Activated naive CD8-positive, alpha-beta T cell treated with anti-CD3 and anti-CD28 coated beads for 36 hours (primary cell): Measurements from ENCODE around the gene ZFP36L2. TPM values are rescaled to one million over a fixed set of nuclear protein-coding genes. Genes with fewer than 3 reads are reported as not detected.
A peak's percentile ranks its signal among the peaks of the same experiment; 100 is the strongest.

ENCODE experiments used
- DNase-seq: peaks from one replicate; pipeline ENCODE4 v3.0.0; 2021
- H3K27ac Mint-ChIP-seq: one replicate; pipeline ENCODE4 v1.8.0; 2022; ENCODE audit warnings: mild to moderate bottlenecking, moderate library complexity, mixed read lengths
- H3K27me3 Mint-ChIP-seq: one replicate; pipeline ENCODE4 v1.8.0; 2022; ENCODE audit warnings: mild to moderate bottlenecking, mixed read lengths
- H3K36me3 Mint-ChIP-seq: one replicate; pipeline ENCODE4 v1.8.0; 2021; ENCODE audit warnings: mild to moderate bottlenecking, mixed read lengths
- H3K4me1 Mint-ChIP-seq: one replicate; pipeline ENCODE4 v1.8.0; 2021; ENCODE audit warnings: mixed read lengths
- H3K4me3 Mint-ChIP-seq: one replicate; pipeline ENCODE4 v1.8.0; 2022; ENCODE audit warnings: mild to moderate bottlenecking, moderate library complexity, mixed read lengths
- H3K9me3 Mint-ChIP-seq: one replicate; pipeline ENCODE4 v1.8.0; 2022; ENCODE audit warnings: mixed read lengths
- total RNA-seq, 2 experiments: library from RNA; stranded (reverse); gene quantifications; one replicate each; pipeline ENCODE4 v1.2.3, GENCODE V29; 2021

The ZFP36L2 gene
- total RNA-seq, 2 experiments from 2014 or later = 58.2 to 58.4 TPM

GRCh38 chr2:43230951-43231827, 4.8 kb upstream of the ZFP36L2 start:
- Mint-ChIP-seq H3K9me3 (no peaks in the 10 kb centered on the region), H3K27me3 (no peaks in the 10 kb centered on the region), H3K36me3 (peaks cover 6% of the 10 kb centered on the region), H3K4me1 (peaks cover 29% of the 10 kb centered on the region), H3K4me3 (no peak overlapping the region), H3K27ac (no peak overlapping the region)
- DNase-seq = no peak

DNA sequence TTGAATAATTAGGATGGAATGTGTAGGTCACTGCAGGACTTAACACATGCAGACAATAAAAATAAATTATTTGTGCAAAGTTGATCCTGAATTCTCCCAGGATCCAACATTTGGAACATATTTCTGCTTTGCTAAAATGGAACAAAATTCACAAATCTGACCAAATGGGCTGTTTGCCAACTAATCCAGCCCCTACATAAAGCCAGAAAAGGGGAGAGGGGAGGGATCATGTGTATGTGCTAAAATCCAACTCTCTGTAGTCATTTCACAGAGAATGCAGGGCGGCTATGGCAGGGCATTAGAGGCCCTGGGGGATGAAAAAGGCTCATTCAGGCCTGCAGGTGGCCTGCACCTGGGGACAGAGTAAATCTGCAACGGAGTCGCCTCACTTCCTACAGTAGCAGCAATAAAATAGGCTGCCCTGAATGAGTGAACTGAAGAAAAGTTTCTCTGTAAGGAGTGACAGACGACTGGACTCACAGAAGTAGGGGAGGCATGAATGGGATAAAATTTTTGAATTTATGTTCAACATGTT, 4.0 kb upstream of the ZFP36L2 start:
- no peak overlapping the region for H3K4me3 Mint-ChIP-seq
- DNase-seq = no peak
- H3K4me1 Mint-ChIP-seq = peaks cover 29% of the 10 kb centered on the region
- H3K36me3 Mint-ChIP-seq = peaks cover 6% of the 10 kb centered on the region
- H3K27ac Mint-ChIP-seq = no peak overlapping the region
- H3K27me3 Mint-ChIP-seq = no peaks in the 10 kb centered on the region
- no peaks in the 10 kb centered on the region for H3K9me3 Mint-ChIP-seq

DNA sequence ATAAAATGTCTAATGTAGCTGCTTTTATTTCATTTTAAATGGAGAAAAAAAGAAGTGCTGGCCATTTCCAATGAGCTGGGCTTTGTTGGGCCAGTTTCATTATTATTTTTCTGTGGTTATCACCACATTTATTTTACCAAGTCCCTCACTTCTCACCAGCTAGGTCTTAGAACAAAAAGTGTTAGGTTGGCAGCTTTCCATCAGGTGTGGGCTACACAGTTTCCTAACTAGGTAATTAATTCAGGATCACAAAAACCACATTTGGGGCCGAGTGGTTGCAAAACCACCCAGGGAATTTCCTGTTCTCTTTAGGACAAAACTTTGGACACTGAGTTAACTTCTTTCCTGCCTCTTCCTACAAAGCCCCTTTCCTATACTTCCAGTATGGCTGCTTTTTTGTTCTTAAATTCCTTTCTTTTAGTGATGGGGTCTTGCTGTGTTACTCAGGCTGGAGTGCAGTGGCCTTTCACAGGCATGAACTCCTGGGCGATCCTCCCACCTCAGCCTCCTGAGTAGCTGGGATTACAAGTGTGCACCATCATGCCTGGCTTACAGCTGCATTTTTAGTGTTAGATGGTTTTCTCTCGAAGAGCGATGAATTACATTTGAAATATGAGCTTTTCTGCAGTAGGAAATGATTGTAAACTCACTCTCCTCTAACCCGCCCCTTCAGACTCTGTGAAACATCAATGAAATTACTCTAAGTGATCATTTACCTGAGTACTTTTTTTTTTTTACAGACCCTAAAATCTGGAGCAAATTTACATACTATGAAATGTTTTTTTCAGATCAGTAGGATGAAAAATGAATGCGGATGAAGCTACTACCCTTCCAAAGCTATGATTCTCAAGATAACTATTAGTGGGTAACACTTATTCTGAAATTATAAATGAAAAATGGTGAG, 2.6 kb upstream of the ZFP36L2 start:
- H3K27me3 Mint-ChIP-seq = no peaks in the 10 kb centered on the region
- no peaks in the 10 kb centered on the region for H3K9me3 Mint-ChIP-seq
- H3K4me3 Mint-ChIP-seq = peak overlapping the region; percentile 53
- peaks cover 13% of the 10 kb centered on the region for H3K36me3 Mint-ChIP-seq
- peak overlapping the region; percentile 87 for H3K27ac Mint-ChIP-seq
- peaks cover 29% of the 10 kb centered on the region for H3K4me1 Mint-ChIP-seq
- DNase-seq = peak; percentile 35

- peak overlapping the region; percentile 87 for H3K4me3 Mint-ChIP-seq
- peaks cover 19% of the 10 kb centered on the region for H3K36me3 Mint-ChIP-seq
- H3K27me3 Mint-ChIP-seq = no peaks in the 10 kb centered on the region
- H3K27ac Mint-ChIP-seq = peak overlapping the region; percentile 87
- no peak for DNase-seq
- H3K9me3 Mint-ChIP-seq = no peaks in the 10 kb centered on the region
- peaks cover 29% of the 10 kb centered on the region for H3K4me1 Mint-ChIP-seq
Observed at GRCh38 chr2:43228321-43228751, 1.9 kb upstream of the ZFP36L2 start.

DNA sequence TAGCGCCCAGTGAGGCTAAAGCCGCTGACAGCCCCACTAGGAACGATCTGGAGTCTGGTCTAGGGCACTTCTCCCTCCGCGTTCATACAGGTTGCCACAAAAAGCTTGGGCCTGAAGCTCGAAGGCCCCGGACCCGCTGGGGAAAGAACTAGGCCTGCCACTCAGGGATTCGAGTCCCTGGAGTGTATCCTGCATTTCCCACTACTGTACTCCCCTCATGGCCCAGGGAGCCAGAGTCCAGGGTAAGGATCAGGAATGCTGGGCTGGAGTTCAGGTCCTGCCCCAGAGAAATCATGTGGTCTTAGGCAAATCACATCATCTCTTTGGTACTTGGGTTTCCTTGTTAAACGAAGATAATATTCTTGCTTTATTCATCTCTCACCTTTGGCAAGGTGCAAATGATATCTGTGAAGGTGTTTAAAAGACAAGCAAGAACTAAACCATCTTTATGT, 1.4 kb upstream of the ZFP36L2 start:
- Mint-ChIP-seq H3K27me3 (no peaks in the 10 kb centered on the region), H3K27ac (peak overlapping the region; percentile 87), H3K4me3 (peak overlapping the region; percentile 87), H3K4me1 (peaks cover 28% of the 10 kb centered on the region), H3K36me3 (peaks cover 20% of the 10 kb centered on the region), H3K9me3 (no peaks in the 10 kb centered on the region)
- DNase-seq = no peak

GRCh38 chr2:43226955-43227829, 786 bp upstream of the ZFP36L2 start:
- no peaks in the 10 kb centered on the region for H3K27me3 Mint-ChIP-seq
- H3K4me3 Mint-ChIP-seq = peak overlapping the region; percentile 87
- DNase-seq = peak; percentile 71
- peak overlapping the region; percentile 92 for H3K27ac Mint-ChIP-seq
- peaks cover 27% of the 10 kb centered on the region for H3K36me3 Mint-ChIP-seq
- peaks cover 34% of the 10 kb centered on the region for H3K4me1 Mint-ChIP-seq
- H3K9me3 Mint-ChIP-seq = no peaks in the 10 kb centered on the region

DNA sequence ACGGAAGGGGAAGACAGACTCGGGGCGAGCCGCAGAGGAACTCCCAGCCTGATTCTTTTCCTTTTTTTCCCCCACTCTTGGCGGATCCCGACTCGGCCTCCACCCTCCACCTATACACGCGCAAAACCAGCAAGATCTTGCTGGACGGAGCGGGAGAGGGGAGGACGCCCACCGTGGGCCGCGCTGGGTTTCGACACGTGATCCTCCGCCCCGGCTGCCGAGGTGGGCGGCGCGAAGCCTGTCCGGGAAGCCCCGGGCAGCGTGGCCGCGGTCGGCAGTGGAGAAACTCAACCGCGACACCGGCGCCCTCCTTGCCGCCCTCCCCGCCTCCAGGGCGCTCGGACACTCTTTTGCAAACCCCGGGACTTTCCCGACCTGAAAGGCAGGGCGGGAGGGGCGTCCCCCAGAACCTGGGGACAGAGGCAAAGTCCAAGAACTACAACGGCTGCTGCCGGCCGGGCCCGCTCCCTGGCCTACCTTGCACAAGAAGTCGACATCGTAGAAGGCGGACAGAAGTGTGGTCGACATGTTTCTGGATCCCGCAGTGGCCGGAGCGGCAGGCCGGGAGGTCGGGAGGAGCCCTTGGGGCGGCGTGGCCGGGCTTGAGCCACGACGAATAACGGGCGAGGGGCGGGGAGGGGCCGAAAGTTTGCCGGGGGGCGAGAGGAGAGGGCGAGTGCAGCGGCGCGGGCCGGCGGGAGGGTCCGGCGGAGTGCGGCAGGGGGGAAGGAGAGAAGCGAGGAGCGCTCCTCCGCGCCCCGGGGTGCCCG, 433 bp downstream of the ZFP36L2 start:
- H3K4me3 Mint-ChIP-seq = peak overlapping the region; percentile 96
- peaks cover 44% of the 10 kb centered on the region for H3K4me1 Mint-ChIP-seq
- H3K9me3 Mint-ChIP-seq = no peaks in the 10 kb centered on the region
- H3K27ac Mint-ChIP-seq = peak overlapping the region; percentile 95
- H3K36me3 Mint-ChIP-seq = peaks cover 38% of the 10 kb centered on the region
- no peaks in the 10 kb centered on the region for H3K27me3 Mint-ChIP-seq
- DNase-seq = peak; percentile 81

DNA sequence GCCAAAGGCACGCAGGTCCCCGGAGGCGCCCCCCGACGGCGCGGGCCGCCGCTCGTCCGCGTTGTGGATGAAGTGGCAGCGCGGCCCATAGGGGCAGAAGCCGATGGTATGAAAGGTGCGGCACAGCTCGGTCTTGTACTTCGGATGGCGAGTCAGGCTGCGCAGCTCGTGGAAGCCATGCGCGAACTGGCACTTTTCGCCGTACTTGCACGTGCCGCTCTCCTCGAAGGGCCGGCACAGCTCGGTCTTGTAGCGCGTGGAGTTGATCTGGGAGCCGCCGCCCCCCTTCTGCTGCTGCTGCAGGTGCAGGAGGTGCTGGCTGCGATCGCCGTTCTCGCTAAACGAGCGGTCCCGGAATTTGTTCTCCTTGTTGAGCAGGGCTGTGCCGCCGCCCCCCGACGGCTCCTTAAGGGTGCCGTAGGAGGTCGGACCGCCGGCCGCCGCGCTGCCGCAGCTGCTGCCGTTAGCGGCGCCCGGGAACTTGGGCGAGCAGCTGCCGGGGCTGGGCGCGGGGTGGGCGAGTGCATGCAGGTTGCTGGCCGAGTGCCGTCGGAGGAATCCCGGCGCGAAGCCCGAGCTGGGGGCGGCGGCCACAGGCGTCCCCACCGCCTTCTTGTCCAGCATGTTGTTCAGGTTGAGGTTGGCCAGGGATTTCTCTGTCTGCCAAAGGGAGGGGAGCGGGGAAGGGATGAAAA, 1.2 kb downstream of the ZFP36L2 start:
- Mint-ChIP-seq H3K4me1 (peaks cover 48% of the 10 kb centered on the region), H3K36me3 (peaks cover 37% of the 10 kb centered on the region), H3K9me3 (no peaks in the 10 kb centered on the region), H3K4me3 (peak overlapping the region; percentile 96), H3K27me3 (no peaks in the 10 kb centered on the region), H3K27ac (peak overlapping the region; percentile 95)
- DNase-seq = peak; percentile 79

GRCh38 chr2:43224571-43225092, 1.8 kb downstream of the ZFP36L2 start:
- H3K4me3 Mint-ChIP-seq = peak overlapping the region; percentile 96
- no peaks in the 10 kb centered on the region for H3K9me3 Mint-ChIP-seq
- H3K27ac Mint-ChIP-seq = peak overlapping the region; percentile 91
- DNase-seq = peak; percentile 65
- H3K4me1 Mint-ChIP-seq = peaks cover 54% of the 10 kb centered on the region
- peaks cover 37% of the 10 kb centered on the region for H3K36me3 Mint-ChIP-seq
- H3K27me3 Mint-ChIP-seq = no peaks in the 10 kb centered on the region

- Mint-ChIP-seq H3K36me3 (peaks cover 35% of the 10 kb centered on the region), H3K4me1 (peaks cover 52% of the 10 kb centered on the region), H3K4me3 (peak overlapping the region; percentile 96), H3K27ac (peak overlapping the region; percentile 98), H3K9me3 (no peaks in the 10 kb centered on the region), H3K27me3 (no peaks in the 10 kb centered on the region)
- peak; percentile 82 for DNase-seq
Observed at GRCh38 chr2:43224131-43224570, 2.3 kb downstream of the ZFP36L2 start.

DNA sequence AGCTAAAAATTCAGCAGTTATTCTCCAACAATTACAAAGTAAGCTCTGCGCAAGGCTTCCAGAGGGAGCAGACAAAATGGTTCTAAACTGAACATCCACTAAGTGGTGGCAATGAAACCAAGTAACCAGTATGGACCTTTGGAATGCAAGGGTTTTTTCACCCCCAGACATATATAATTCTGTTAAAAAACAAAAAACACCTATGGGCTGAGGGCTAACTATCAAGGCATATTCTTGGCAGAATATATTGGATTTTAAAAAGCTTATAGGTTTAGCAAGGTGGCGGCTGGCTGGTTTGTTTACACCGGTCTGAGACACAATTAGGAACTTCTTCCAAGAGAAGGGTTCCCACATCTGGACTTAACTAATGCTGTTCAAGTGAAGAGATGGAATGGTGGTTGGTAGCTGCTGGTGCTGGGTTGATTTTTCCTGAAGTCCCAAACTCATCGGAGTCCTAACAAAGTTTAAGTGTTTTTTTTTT, 2.8 kb downstream of the ZFP36L2 start:
- peaks cover 51% of the 10 kb centered on the region for H3K4me1 Mint-ChIP-seq
- no peaks in the 10 kb centered on the region for H3K9me3 Mint-ChIP-seq
- no peaks in the 10 kb centered on the region for H3K27me3 Mint-ChIP-seq
- H3K36me3 Mint-ChIP-seq = peaks cover 35% of the 10 kb centered on the region
- H3K27ac Mint-ChIP-seq = peak overlapping the region; percentile 98
- DNase-seq = no peak
- peak overlapping the region; percentile 96 for H3K4me3 Mint-ChIP-seq

DNA sequence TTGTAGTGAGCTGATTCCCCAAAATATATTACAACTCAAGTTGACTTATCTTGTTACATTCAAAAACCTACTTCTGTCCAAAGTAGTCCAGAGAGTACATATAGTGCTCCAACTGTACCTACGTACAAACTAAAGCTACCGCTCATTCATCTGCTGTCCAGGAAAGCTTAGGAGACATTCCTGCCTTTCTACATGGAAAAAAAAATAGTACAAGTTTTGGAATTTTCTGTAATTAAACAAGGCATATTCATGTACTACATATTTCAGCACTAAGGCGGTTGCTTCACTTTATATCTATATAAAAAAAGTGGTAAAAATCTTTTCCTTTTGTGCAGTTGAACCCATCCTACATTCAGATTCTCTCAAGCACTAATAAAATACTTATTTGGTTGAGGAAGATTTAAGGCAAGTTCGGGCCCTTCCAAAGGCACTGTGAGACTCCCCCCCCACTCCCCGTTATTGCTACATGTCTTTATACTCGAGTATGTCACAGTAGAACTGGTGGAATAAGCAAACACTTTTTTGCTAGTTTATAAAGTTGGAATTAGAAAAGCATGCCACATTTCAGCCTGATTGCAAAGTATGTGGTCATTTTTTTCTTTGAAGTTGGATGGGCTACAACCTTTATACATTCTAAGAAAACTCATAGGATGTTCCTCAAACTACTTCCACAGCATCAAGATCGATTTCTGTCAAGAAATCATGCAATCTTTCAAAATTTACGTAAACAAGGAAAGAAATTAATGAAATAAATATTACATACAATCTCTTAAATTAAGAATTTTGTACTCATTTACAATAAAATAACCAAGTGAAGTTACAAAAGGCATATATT, 3.7 kb downstream of the ZFP36L2 start:
- Mint-ChIP-seq H3K4me1 (peaks cover 51% of the 10 kb centered on the region), H3K27ac (peak overlapping the region; percentile 90), H3K36me3 (peaks cover 35% of the 10 kb centered on the region), H3K9me3 (no peaks in the 10 kb centered on the region), H3K27me3 (no peaks in the 10 kb centered on the region), H3K4me3 (peak overlapping the region; percentile 81)
- no peak for DNase-seq
